ENCODE measurements around the gene SNX15.

SNX15 gene

GRCh38 chr11:65083834-65084597 is 56.8 kb downstream of the SNX15 start, which contains the start of the genes CDCA5 and ZFPL1:
CDCA5 (minus strand) TSS chr11:65084040; CDS start chr11:65083978, 62 bp downstream.
ZFPL1 (plus strand) TSS chr11:65084222; CDS start chr11:65084699, 477 bp downstream.
- DNase-seq (ENCODE audit: extremely low read depth in 1 of 2, low read depth in 1 of 2), result peak; percentile 93

- DNase-seq (ENCODE audit: extremely low read depth in 1 of 2, low read depth in 1 of 2), result no peak
Measured at GRCh38 chr11:65084598-65085375, 57.5 kb downstream of the SNX15 start.

GRCh38 chr11:65085446-65085845 is 58.2 kb downstream of the SNX15 start:
- no peak for DNase-seq (ENCODE audit: extremely low read depth in 1 of 2, low read depth in 1 of 2)

- DNase-seq (ENCODE audit: extremely low read depth in 1 of 2, low read depth in 1 of 2), result no peak
Measured at GRCh38 chr11:65086809-65087208, 59.6 kb downstream of the SNX15 start.

- no peak for DNase-seq (ENCODE audit: extremely low read depth in 1 of 2, low read depth in 1 of 2)
Measured at GRCh38 chr11:65087216-65087615, 60.0 kb downstream of the SNX15 start.

- no peak for DNase-seq (ENCODE audit: extremely low read depth in 1 of 2, low read depth in 1 of 2)
Measured at GRCh38 chr11:65087827-65088226, 60.6 kb downstream of the SNX15 start.

GRCh38 chr11:65089621-65090020 is 62.4 kb downstream of the SNX15 start:
- no peak for DNase-seq (ENCODE audit: extremely low read depth in 1 of 2, low read depth in 1 of 2)
